ENCODE results near the gene KRT79.

Gene KRT79

DNA sequence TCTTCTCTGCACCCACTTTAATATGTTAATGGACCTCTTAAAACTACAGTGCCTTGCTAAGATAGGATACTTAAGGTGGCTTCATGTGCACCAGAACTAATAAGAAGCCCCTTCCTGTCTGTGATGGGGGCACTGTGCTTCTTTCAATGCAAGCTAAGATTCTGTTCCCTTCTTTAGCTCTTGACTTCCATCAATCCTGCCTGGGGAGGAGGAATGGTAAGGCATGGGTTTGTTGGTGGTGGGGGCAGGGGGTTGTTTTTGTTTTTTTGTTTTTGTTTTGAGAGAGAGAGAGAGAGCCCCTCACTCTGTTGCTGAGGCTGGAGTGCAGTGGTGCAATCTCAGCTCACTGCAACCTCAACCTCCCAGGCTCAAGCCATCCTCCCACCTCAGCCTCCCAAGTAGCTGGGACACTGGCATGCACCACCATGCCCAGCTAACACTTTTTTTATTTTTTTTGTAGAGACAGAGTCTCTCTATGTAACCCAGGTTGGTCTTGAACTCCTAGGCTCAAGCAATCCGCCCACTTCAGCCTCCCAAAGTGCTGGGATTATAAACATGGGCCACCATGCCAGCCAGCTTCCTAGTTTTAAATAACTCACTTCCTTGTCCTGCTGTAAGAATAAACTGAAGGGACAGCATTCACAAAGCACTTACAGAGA is 33.7 kb downstream of the KRT79 start:
- no peaks in the 10 kb centered on the region for H3K9me3 ChIP-seq (ENCODE audit: severe bottlenecking)
- peaks cover 81% of the 10 kb centered on the region for H3K27me3 ChIP-seq (ENCODE audit: insufficient read depth, low read depth, severe bottlenecking)
- no peak for TF ChIP-seq CTCF (IDR thresholded peaks at IDR 0.05; ENCODE audit: low read depth, low read length)
- no peak for DNase-seq
- no peak overlapping the region for H3K4me3 ChIP-seq (ENCODE audit: low read depth, low read length)
- H3K36me3 ChIP-seq = no peaks in the 10 kb centered on the region
- H3K27ac ChIP-seq = no peak overlapping the region

DNA sequence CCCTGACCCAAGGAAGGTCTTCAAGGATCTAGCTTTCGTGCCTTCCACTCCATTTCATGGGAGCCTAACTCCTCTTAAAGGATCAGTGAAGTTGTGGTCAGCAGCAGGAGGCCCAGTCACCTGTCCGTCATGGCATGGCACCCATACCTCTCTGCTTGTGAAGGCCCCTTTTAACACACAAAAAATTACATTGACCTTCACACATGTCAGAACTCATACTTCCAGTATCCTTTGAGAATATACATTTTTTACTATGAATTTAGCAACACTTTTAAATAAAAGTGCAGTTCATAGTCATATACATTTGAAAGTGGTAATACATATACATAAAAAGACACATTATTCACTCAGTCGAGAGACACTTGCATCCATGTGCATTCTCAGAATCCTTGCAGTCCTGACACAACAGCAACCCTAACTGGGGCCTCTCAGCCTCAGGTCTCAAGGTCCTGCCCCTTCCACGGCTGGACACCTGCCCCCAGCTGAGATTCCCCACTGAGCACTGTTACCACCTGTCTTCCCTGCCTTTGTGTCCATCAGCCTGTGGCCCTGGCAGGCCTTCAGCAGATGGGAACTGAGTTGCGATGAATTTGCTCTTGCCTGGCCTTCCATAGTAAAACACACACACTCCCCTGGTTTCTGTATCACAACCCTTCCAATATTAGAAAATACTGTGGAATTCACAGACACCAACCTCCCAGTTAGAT is 34.5 kb downstream of the KRT79 start:
- Histone ChIP-seq H3K27me3 (ENCODE audit: insufficient read depth, low read depth, severe bottlenecking) (peaks cover 84% of the 10 kb centered on the region), H3K27ac (no peak overlapping the region), H3K4me3 (ENCODE audit: low read depth, low read length) (no peak overlapping the region)

GRCh38 chr12:52798671-52799504 is 35.2 kb downstream of the KRT79 start:
- DNase-seq = no peak
- no peaks in the 10 kb centered on the region for H3K9me3 ChIP-seq (ENCODE audit: severe bottlenecking)
- H3K27ac ChIP-seq = no peak overlapping the region
- H3K4me3 ChIP-seq (ENCODE audit: low read depth, low read length) = no peak overlapping the region
- TF ChIP-seq CTCF (IDR thresholded peaks at IDR 0.05; ENCODE audit: low read depth, low read length) = no peak
- peaks cover 84% of the 10 kb centered on the region for H3K27me3 ChIP-seq (ENCODE audit: insufficient read depth, low read depth, severe bottlenecking)
- no peaks in the 10 kb centered on the region for H3K36me3 ChIP-seq

More for the DNA sequence above, 34.5 kb downstream of the KRT79 start:
- Histone ChIP-seq H3K36me3 (no peaks in the 10 kb centered on the region), H3K9me3 (ENCODE audit: severe bottlenecking) (no peaks in the 10 kb centered on the region)
- no peak for DNase-seq
- TF ChIP-seq CTCF (IDR thresholded peaks at IDR 0.05; ENCODE audit: low read depth, low read length) = no peak

DNA sequence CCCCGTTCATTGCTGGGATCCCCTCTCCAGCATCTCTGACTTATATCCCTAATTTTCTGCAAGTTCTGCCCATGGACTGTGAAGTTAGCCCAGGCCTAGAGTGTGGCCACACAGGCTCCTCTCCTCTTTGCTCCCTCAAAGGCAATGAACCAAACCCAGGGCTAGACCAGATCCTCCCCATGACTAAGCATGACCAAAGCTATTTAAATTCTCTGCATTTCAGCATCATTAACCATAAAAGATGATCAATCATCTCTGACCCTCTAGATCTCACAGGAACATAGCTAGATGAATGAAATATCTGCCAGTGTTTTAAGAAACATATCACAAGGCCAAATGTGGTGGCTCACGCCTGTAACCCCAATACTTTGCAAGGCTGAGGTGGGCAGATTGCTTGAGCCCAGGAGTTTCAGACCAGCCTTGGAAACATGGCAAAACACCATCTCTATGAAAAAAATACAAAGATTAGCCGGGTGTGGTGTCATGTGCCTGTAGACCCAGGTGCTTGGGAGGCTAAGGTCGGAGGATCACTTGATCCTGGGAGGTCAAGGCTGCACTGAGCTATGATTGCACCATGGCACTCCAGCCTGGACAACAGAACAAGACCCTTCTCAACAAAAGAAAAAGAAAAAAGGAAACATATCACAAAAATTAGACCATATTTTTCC is 36.0 kb downstream of the KRT79 start:
- no peak for TF ChIP-seq CTCF (IDR thresholded peaks at IDR 0.05; ENCODE audit: low read depth, low read length)
- H3K27ac ChIP-seq = no peak overlapping the region
- DNase-seq = no peak

DNA sequence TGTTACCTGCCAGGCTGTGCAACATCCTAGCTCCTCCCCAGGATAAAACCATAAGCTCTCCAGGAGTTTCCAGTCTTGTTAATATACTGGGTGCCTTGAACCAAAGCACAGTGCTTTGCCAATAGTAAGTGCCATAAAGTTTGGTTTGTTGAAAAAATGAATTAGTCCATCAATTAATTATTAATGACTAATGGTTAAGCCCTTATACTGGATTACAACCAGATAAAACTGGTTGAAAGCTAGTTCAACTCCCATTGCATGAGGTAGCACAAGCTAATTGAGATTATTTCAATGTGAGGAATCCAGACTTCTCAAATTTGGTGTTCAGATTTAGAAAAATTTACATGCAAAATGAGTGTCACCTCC is 36.6 kb downstream of the KRT79 start:
- peaks cover 87% of the 10 kb centered on the region for H3K27me3 ChIP-seq (ENCODE audit: insufficient read depth, low read depth, severe bottlenecking)
- TF ChIP-seq CTCF (IDR thresholded peaks at IDR 0.05; ENCODE audit: low read depth, low read length) = no peak
- H3K27ac ChIP-seq = no peak overlapping the region
- no peaks in the 10 kb centered on the region for H3K9me3 ChIP-seq (ENCODE audit: severe bottlenecking)
- no peaks in the 10 kb centered on the region for H3K36me3 ChIP-seq
- H3K4me3 ChIP-seq (ENCODE audit: low read depth, low read length) = no peak overlapping the region
- no peak for DNase-seq

More for the DNA sequence above, 36.0 kb downstream of the KRT79 start:
- H3K4me3 ChIP-seq (ENCODE audit: low read depth, low read length) = no peak overlapping the region
- no peaks in the 10 kb centered on the region for H3K9me3 ChIP-seq (ENCODE audit: severe bottlenecking)
- H3K36me3 ChIP-seq = no peaks in the 10 kb centered on the region
- H3K27me3 ChIP-seq (ENCODE audit: insufficient read depth, low read depth, severe bottlenecking) = peaks cover 85% of the 10 kb centered on the region

Data from WERI-Rb-1 (cell line).